ENCODE results near the gene PWP2.
"Not testable (repeated sequence)": the region's sequence is repeated elsewhere in the genome, so short reads cannot be mapped to it uniquely, and the experiment has no call there.

PWP2 gene

GRCh38 chr21:44098507-44098906, 8.7 kb upstream of the PWP2 start:
- H3K9me3 ChIP-seq (ENCODE audit: low read length); H3K27me3 ChIP-seq (ENCODE audit: control insufficient read depth in 1 of 2, insufficient read depth in 2 of 2, low read length in 2 of 2); H3K9ac ChIP-seq (ENCODE audit: low read length); H3K4me1 ChIP-seq (ENCODE audit: insufficient read depth, low read length); H3K27ac ChIP-seq (ENCODE audit: low read depth, low read length); H3K4me3 ChIP-seq (ENCODE audit: low read depth in 1 of 2, low read length in 2 of 2): not testable (repeated sequence)
- H3K36me3 ChIP-seq (ENCODE audit: insufficient read depth, low read length) = peaks cover 11% of the 10 kb centered on the region

GRCh38 chr21:44098964-44099363, 8.2 kb upstream of the PWP2 start:
- H3K9ac ChIP-seq (ENCODE audit: low read length); H3K27ac ChIP-seq (ENCODE audit: low read depth, low read length); H3K27me3 ChIP-seq (ENCODE audit: control insufficient read depth in 1 of 2, insufficient read depth in 2 of 2, low read length in 2 of 2); H3K36me3 ChIP-seq (ENCODE audit: insufficient read depth, low read length); H3K4me1 ChIP-seq (ENCODE audit: insufficient read depth, low read length); H3K9me3 ChIP-seq (ENCODE audit: low read length); H3K4me3 ChIP-seq (ENCODE audit: low read depth in 1 of 2, low read length in 2 of 2): not testable (repeated sequence)

- H3K27ac ChIP-seq (ENCODE audit: low read depth, low read length); H3K27me3 ChIP-seq (ENCODE audit: control insufficient read depth in 1 of 2, insufficient read depth in 2 of 2, low read length in 2 of 2); H3K4me1 ChIP-seq (ENCODE audit: insufficient read depth, low read length); H3K9me3 ChIP-seq (ENCODE audit: low read length); H3K36me3 ChIP-seq (ENCODE audit: insufficient read depth, low read length); H3K4me3 ChIP-seq (ENCODE audit: low read depth in 1 of 2, low read length in 2 of 2); H3K9ac ChIP-seq (ENCODE audit: low read length): not testable (repeated sequence)
Measured at GRCh38 chr21:44107589-44107988, 390 bp downstream of the PWP2 start.

GRCh38 chr21:44113702-44114371, 6.6 kb downstream of the PWP2 start:
- not testable (repeated sequence) for H3K27ac ChIP-seq (ENCODE audit: low read depth, low read length); H3K4me1 ChIP-seq (ENCODE audit: insufficient read depth, low read length); H3K9me3 ChIP-seq (ENCODE audit: low read length); H3K27me3 ChIP-seq (ENCODE audit: control insufficient read depth in 1 of 2, insufficient read depth in 2 of 2, low read length in 2 of 2); H3K36me3 ChIP-seq (ENCODE audit: insufficient read depth, low read length); H3K9ac ChIP-seq (ENCODE audit: low read length); H3K4me3 ChIP-seq (ENCODE audit: low read depth in 1 of 2, low read length in 2 of 2)

GRCh38 chr21:44122131-44122530, 14.9 kb downstream of the PWP2 start:
- H3K9ac ChIP-seq (ENCODE audit: low read length); H3K4me1 ChIP-seq (ENCODE audit: insufficient read depth, low read length); H3K27ac ChIP-seq (ENCODE audit: low read depth, low read length); H3K9me3 ChIP-seq (ENCODE audit: low read length); H3K36me3 ChIP-seq (ENCODE audit: insufficient read depth, low read length); H3K4me3 ChIP-seq (ENCODE audit: low read depth in 1 of 2, low read length in 2 of 2); H3K27me3 ChIP-seq (ENCODE audit: control insufficient read depth in 1 of 2, insufficient read depth in 2 of 2, low read length in 2 of 2): not testable (repeated sequence)

GRCh38 chr21:44127827-44128226, 20.6 kb downstream of the PWP2 start:
- H3K9me3 ChIP-seq (ENCODE audit: low read length) = not testable (repeated sequence)

GRCh38 chr21:44133715-44134057, 26.5 kb downstream of the PWP2 start:
- H3K4me1 ChIP-seq (ENCODE audit: insufficient read depth, low read length); H3K36me3 ChIP-seq (ENCODE audit: insufficient read depth, low read length); H3K27ac ChIP-seq (ENCODE audit: low read depth, low read length); H3K27me3 ChIP-seq (ENCODE audit: control insufficient read depth in 1 of 2, insufficient read depth in 2 of 2, low read length in 2 of 2); H3K4me3 ChIP-seq (ENCODE audit: low read depth in 1 of 2, low read length in 2 of 2); H3K9me3 ChIP-seq (ENCODE audit: low read length); H3K9ac ChIP-seq (ENCODE audit: low read length): not testable (repeated sequence)

More at GRCh38 chr21:44127827-44128226, 20.6 kb downstream of the PWP2 start:
- H3K9ac ChIP-seq (ENCODE audit: low read length); H3K27me3 ChIP-seq (ENCODE audit: control insufficient read depth in 1 of 2, insufficient read depth in 2 of 2, low read length in 2 of 2); H3K36me3 ChIP-seq (ENCODE audit: insufficient read depth, low read length); H3K4me3 ChIP-seq (ENCODE audit: low read depth in 1 of 2, low read length in 2 of 2); H3K27ac ChIP-seq (ENCODE audit: low read depth, low read length); H3K4me1 ChIP-seq (ENCODE audit: insufficient read depth, low read length): not testable (repeated sequence)

- not testable (repeated sequence) for H3K4me1 ChIP-seq (ENCODE audit: insufficient read depth, low read length); H3K27me3 ChIP-seq (ENCODE audit: control insufficient read depth in 1 of 2, insufficient read depth in 2 of 2, low read length in 2 of 2); H3K9ac ChIP-seq (ENCODE audit: low read length); H3K9me3 ChIP-seq (ENCODE audit: low read length); H3K27ac ChIP-seq (ENCODE audit: low read depth, low read length); H3K4me3 ChIP-seq (ENCODE audit: low read depth in 1 of 2, low read length in 2 of 2); H3K36me3 ChIP-seq (ENCODE audit: insufficient read depth, low read length)
Measured at GRCh38 chr21:44134732-44135131, 27.5 kb downstream of the PWP2 start.

- H3K27me3 ChIP-seq (ENCODE audit: control insufficient read depth in 1 of 2, insufficient read depth in 2 of 2, low read length in 2 of 2); H3K27ac ChIP-seq (ENCODE audit: low read depth, low read length); H3K4me3 ChIP-seq (ENCODE audit: low read depth in 1 of 2, low read length in 2 of 2); H3K4me1 ChIP-seq (ENCODE audit: insufficient read depth, low read length); H3K36me3 ChIP-seq (ENCODE audit: insufficient read depth, low read length); H3K9me3 ChIP-seq (ENCODE audit: low read length); H3K9ac ChIP-seq (ENCODE audit: low read length): not testable (repeated sequence)
Measured at GRCh38 chr21:44138039-44138438, 30.8 kb downstream of the PWP2 start.

- not testable (repeated sequence) for H3K4me1 ChIP-seq (ENCODE audit: insufficient read depth, low read length); H3K27ac ChIP-seq (ENCODE audit: low read depth, low read length); H3K4me3 ChIP-seq (ENCODE audit: low read depth in 1 of 2, low read length in 2 of 2); H3K27me3 ChIP-seq (ENCODE audit: control insufficient read depth in 1 of 2, insufficient read depth in 2 of 2, low read length in 2 of 2); H3K9me3 ChIP-seq (ENCODE audit: low read length); H3K9ac ChIP-seq (ENCODE audit: low read length); H3K36me3 ChIP-seq (ENCODE audit: insufficient read depth, low read length)
Measured at GRCh38 chr21:44139787-44140551, 32.8 kb downstream of the PWP2 start.

- H3K4me3 ChIP-seq (ENCODE audit: low read depth in 1 of 2, low read length in 2 of 2); H3K9ac ChIP-seq (ENCODE audit: low read length); H3K27me3 ChIP-seq (ENCODE audit: control insufficient read depth in 1 of 2, insufficient read depth in 2 of 2, low read length in 2 of 2); H3K36me3 ChIP-seq (ENCODE audit: insufficient read depth, low read length); H3K4me1 ChIP-seq (ENCODE audit: insufficient read depth, low read length); H3K9me3 ChIP-seq (ENCODE audit: low read length); H3K27ac ChIP-seq (ENCODE audit: low read depth, low read length): not testable (repeated sequence)
Measured at GRCh38 chr21:44140552-44140932, 33.3 kb downstream of the PWP2 start.

GRCh38 chr21:44142470-44142869, 35.3 kb downstream of the PWP2 start:
- H3K4me3 ChIP-seq (ENCODE audit: low read depth in 1 of 2, low read length in 2 of 2); H3K4me1 ChIP-seq (ENCODE audit: insufficient read depth, low read length); H3K27me3 ChIP-seq (ENCODE audit: control insufficient read depth in 1 of 2, insufficient read depth in 2 of 2, low read length in 2 of 2); H3K36me3 ChIP-seq (ENCODE audit: insufficient read depth, low read length); H3K9ac ChIP-seq (ENCODE audit: low read length); H3K27ac ChIP-seq (ENCODE audit: low read depth, low read length); H3K9me3 ChIP-seq (ENCODE audit: low read length): not testable (repeated sequence)

Measured in muscle layer of colon (tissue), 2 donors.